GM13977 (cell line): ENCODE results near the gene IPO4.

Experiments used
- DNase-seq: peaks from one replicate; pipeline ENCODE4 v3.0.0; 2012; ENCODE audit warnings: low spot score
- CTCF ChIP-seq: IDR thresholded peaks from 2 replicates; pipeline ENCODE4 v1.5.1; 2012; ENCODE audit warnings: mild to moderate bottlenecking, control low read depth; ENCODE audit not compliant: insufficient read depth; ENCODE audit errors: extremely low read depth, missing control alignments
- in situ Hi-C: fragments of 300-500 bp; cut with MboI; formaldehyde crosslinking; loops from one replicate; pipeline ENCODE4 v1.12.0; 2022; ENCODE audit warnings: low sequenced_read_pairs, low pct_unique_long_range_greater_than_20kb, mixed read lengths, inconsistent platforms; ENCODE audit not compliant: unreplicated experiment

The IPO4 gene, protein sequence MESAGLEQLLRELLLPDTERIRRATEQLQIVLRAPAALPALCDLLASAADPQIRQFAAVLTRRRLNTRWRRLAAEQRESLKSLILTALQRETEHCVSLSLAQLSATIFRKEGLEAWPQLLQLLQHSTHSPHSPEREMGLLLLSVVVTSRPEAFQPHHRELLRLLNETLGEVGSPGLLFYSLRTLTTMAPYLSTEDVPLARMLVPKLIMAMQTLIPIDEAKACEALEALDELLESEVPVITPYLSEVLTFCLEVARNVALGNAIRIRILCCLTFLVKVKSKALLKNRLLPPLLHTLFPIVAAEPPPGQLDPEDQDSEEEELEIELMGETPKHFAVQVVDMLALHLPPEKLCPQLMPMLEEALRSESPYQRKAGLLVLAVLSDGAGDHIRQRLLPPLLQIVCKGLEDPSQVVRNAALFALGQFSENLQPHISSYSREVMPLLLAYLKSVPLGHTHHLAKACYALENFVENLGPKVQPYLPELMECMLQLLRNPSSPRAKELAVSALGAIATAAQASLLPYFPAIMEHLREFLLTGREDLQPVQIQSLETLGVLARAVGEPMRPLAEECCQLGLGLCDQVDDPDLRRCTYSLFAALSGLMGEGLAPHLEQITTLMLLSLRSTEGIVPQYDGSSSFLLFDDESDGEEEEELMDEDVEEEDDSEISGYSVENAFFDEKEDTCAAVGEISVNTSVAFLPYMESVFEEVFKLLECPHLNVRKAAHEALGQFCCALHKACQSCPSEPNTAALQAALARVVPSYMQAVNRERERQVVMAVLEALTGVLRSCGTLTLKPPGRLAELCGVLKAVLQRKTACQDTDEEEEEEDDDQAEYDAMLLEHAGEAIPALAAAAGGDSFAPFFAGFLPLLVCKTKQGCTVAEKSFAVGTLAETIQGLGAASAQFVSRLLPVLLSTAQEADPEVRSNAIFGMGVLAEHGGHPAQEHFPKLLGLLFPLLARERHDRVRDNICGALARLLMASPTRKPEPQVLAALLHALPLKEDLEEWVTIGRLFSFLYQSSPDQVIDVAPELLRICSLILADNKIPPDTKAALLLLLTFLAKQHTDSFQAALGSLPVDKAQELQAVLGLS

GRCh38 chr14:24188251-24189058, at the start of gene IPO4:
Gene IPO4, minus strand, starts transcription at chr14:24188816. Its CDS starts 29 bp downstream, at chr14:24188787.
- in situ Hi-C loops = no loop called here
- peak; percentile 99 for DNase-seq
- TF ChIP-seq CTCF = no peak

DNA sequence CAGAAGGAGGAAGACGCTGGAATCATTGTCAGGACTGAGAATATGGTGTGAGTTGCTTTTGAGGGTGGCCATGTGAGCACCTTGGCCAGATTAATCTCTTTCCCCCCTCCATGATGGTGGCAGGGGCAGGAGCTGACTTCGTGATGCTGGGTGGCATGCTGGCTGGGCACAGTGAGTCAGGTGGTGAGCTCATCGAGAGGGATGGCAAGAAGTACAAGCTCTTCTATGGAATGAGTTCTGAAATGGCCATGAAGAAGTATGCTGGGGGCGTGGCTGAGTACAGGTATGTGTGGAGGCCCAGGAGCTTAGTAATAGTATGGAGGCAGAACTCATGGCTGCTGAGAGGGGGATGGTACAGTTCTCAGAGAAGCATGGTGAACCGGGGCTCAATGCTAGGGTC, 49.5 kb upstream of the IPO4 start:
- in situ Hi-C loops = no loop called here
- DNase-seq = no peak
- TF ChIP-seq CTCF = no peak

- in situ Hi-C loops = no loop called here
- DNase-seq = no peak
- no peak for TF ChIP-seq CTCF
Measured at GRCh38 chr14:24237463-24237955, 48.9 kb upstream of the IPO4 start.

GRCh38 chr14:24236689-24237462, 48.3 kb upstream of the IPO4 start:
- in situ Hi-C loops = no loop called here
- no peak for DNase-seq
- TF ChIP-seq CTCF = no peak

- in situ Hi-C loops = no loop called here
- DNase-seq = no peak
Measured at GRCh38 chr14:24235804-24236688, 47.4 kb upstream of the IPO4 start.

More at GRCh38 chr14:24235804-24236688, 47.4 kb upstream of the IPO4 start:
- TF ChIP-seq CTCF = no peak
